Cardiac fibroblast (primary cell): ENCODE results near the gene PACRG.

Experiments
- DNase-seq, 2 donors: peaks; one replicate each; pipeline versions ENCODE4 v3.0.0 to v3.0.0-alpha.2; 2010; ENCODE audit warnings: low read depth in 2 of 2
- H3K4me3 ChIP-seq, 2 donors: replicated peaks in 1 of 2; 1 replicate in 1 of 2; 2 replicates in 1 of 2; pipeline ENCODE4 v1.5.1; 2011; ENCODE audit warnings: low read depth in 2 of 2, low read length in 2 of 2, mild to moderate bottlenecking in 2 of 2, moderate library complexity in 1 of 2
- CTCF ChIP-seq: IDR thresholded peaks from one replicate; pipeline ENCODE4 v1.5.1; 2011; ENCODE audit warnings: low read depth, mild to moderate bottlenecking, low read length, inconsistent platforms

Gene PACRG

GRCh38 chr6:162715601-162716000, 12.2 kb upstream of the PACRG start:
- TF ChIP-seq CTCF = no peak
- H3K4me3 ChIP-seq = no peak overlapping the region
- DNase-seq = no peak

GRCh38 chr6:162719528-162719927, 8.2 kb upstream of the PACRG start:
- DNase-seq = no peak
- no peak for TF ChIP-seq CTCF
- H3K4me3 ChIP-seq = no peak overlapping the region

GRCh38 chr6:162721404-162721687, 6.4 kb upstream of the PACRG start:
- no peak for TF ChIP-seq CTCF
- DNase-seq = no peak
- no peak overlapping the region for H3K4me3 ChIP-seq

GRCh38 chr6:162722226-162722625, 5.5 kb upstream of the PACRG start:
- no peak for TF ChIP-seq CTCF
- H3K4me3 ChIP-seq = no peak overlapping the region
- no peak for DNase-seq

GRCh38 chr6:162722633-162723032, 5.1 kb upstream of the PACRG start:
- TF ChIP-seq CTCF = no peak
- no peak overlapping the region for H3K4me3 ChIP-seq
- no peak for DNase-seq

- TF ChIP-seq CTCF = no peak
- H3K4me3 ChIP-seq = peak overlapping the region; percentile 75 to 83
- peak; percentile 3 to 8 for DNase-seq
These were observed 840 bp upstream of the PACRG start for GRCh38 chr6:162726947-162727321.

GRCh38 chr6:162728197-162728596, 423 bp downstream of the PACRG start:
- peak in 1 of 2 donors; percentile 3 for DNase-seq
- no peak for TF ChIP-seq CTCF
- H3K4me3 ChIP-seq = peak overlapping the region; percentile 34 to 41
